GM12874 (cell line): ENCODE data around the gene OR2Y1.

Experiments used
- TF ChIP-seq, protein P1 (sequence below): IDR thresholded peaks from 2 replicates; pipeline ENCODE4 v1.5.1; 2011; ENCODE audit warnings: low read depth, mild to moderate bottlenecking, control low read depth, low read length, moderate library complexity; ENCODE audit not compliant: insufficient read depth

The OR2Y1 gene

DNA sequence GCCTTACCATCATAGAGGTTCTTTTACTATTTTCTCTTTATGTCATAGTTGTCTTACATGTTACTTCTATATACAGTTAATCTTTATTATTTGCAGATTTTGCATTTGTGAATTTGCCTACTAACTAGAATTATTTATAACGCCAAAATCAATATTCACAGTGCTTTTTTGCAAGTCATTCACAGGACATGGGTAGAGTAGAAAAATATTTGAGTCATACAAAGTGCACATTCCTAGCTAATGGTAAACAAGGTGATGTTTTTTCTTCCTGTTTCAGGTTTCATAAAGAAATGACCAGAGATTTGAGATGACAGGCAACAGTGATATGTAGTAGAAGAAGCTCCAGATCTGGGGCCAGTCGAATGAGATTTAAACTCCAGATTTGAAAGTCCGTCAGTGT, 30.0 kb upstream of the OR2Y1 start:
- TF ChIP-seq, protein P1, sequence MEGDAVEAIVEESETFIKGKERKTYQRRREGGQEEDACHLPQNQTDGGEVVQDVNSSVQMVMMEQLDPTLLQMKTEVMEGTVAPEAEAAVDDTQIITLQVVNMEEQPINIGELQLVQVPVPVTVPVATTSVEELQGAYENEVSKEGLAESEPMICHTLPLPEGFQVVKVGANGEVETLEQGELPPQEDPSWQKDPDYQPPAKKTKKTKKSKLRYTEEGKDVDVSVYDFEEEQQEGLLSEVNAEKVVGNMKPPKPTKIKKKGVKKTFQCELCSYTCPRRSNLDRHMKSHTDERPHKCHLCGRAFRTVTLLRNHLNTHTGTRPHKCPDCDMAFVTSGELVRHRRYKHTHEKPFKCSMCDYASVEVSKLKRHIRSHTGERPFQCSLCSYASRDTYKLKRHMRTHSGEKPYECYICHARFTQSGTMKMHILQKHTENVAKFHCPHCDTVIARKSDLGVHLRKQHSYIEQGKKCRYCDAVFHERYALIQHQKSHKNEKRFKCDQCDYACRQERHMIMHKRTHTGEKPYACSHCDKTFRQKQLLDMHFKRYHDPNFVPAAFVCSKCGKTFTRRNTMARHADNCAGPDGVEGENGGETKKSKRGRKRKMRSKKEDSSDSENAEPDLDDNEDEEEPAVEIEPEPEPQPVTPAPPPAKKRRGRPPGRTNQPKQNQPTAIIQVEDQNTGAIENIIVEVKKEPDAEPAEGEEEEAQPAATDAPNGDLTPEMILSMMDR, result no peak

GRCh38 chr5:180755601-180756000, 15.7 kb upstream of the OR2Y1 start:
- TF ChIP-seq, protein P1, result no peak

DNA sequence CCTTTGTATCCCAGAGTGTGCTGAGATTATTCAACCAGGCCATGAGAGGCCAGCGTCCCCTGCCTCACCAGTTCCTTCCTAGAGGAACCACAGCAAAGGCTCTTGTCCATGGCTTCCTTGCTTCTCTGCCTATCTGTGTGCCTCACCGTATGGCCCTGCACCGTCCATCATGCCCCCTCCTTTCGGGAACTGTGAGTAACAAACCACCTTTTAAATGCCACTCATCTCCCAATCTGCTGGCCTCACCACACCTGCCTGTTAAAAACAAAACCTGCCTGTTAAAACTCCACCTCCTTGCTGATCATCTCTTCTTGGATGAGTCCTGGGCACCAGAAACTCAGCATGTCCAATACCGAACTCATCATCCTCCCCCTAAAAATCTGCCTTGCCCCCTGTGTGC, 4.4 kb upstream of the OR2Y1 start:
- TF ChIP-seq, protein P1, result no peak

DNA sequence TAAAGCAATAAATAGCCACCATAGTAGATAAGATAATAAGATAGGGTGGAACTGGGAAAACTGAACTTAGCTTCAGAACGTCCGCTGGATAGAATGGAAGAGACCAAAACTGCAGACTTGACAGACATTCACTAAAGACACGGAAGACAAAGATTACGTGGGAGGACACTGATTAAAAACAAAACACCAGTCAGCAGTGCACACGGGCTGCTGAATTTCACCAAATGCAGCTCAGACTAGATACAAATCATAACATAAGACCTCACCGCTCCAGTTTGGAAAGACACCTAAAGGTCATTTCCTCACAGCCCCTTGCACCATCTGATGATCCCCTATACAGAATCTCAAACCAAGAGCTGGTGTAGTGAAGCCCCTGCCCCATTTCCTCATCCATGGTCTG, 2.9 kb upstream of the OR2Y1 start:
- TF ChIP-seq, protein P1, result no peak

DNA sequence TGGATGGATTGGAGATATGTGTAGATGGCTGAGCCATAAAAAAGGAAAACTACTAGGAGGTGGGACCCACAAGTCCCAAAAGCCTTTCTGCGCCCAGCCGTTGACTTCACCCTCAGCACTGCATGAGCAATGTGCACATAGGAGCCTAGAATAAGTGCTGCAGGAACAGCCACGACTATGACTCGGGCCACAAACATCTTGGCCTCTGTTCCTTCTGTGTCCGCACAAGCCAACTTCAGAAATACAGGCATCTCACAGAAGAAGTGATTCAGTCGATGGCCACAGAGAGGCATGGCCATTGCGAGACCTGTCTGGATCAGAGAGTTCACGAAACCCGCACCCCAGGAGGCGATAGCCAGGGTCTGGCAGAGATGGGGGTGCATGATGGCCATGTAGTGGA, 587 bp downstream of the OR2Y1 start:
- TF ChIP-seq, protein P1, result no peak

DNA sequence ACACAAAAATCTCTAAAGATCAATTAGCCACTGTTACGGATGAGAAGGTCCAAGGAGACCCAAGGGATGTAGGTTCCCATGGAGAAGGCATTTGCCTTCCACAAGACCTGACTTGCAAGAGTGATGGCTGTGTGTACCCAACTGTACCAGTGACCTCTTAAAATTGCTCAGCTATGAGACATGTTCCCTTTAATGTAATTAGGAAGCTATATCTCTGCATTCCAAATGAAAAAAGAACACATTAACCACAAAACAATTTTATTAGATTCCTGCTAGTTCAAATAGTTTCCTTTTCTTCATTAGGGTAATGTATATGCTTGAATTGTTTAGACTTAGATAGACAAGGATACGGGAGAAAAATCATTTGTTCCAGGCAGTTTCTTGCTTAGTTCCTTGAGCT, 3.3 kb downstream of the OR2Y1 start:
- TF ChIP-seq, protein P1, result no peak

DNA sequence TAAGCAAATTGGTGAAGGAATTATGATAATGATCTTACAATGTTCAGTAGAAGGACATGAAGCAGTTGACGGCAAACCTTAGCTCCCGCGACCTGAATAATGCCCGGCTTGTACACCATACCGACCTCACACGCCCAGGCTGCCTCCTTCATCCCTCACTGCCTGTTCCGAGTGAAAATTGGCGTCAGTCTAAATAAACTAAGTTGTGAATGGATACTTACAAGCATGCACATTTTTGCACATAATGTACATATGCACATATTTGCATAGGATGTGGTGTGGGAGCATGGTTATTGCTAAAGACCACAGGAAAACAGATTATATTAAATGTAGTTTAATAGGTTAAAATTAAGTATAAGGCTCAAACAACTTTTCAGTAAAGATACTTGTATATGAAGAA, 14.9 kb downstream of the OR2Y1 start:
- TF ChIP-seq, protein P1, result no peak

GRCh38 chr5:180723936-180724335, 15.9 kb downstream of the OR2Y1 start:
- TF ChIP-seq, protein P1, result no peak
